ENCODE data around the gene DIP2A.

The DIP2A gene

DNA sequence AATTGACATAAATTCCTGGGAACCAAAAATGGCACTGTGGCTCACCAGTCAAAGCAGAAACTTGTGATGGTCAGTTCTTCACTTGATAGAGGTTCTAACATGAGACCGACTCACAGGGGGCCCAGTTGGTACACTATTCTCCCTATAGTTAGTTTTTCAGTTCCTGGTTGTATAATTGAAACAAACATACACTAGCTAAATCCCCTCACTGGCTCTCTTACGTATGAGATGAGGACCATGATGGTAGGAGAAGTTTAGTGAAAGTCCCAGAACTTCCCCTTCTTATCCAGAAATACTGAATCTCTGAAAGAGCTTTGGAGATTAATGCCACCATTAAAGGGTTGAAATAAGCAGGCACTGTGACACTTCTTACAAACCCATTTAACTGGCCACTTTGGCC lies 148.9 kb downstream of the DIP2A start:
- Histone ChIP-seq H3K4me3 (ENCODE audit: extremely low read depth, insufficient read depth, low read length, poor library complexity, severe bottlenecking) (no peak overlapping the region), H3K4me1 (ENCODE audit: control insufficient read depth, insufficient read depth, low read length, poor library complexity, severe bottlenecking) (no peaks in the 10 kb centered on the region), H3K27ac (ENCODE audit: low read depth, low read length, severe bottlenecking) (no peak overlapping the region), H3K9me3 (ENCODE audit: control insufficient read depth, low read length) (peaks cover 5% of the 10 kb centered on the region), H3K36me3 (ENCODE audit: control insufficient read depth, insufficient read depth, low read length) (no peaks in the 10 kb centered on the region)
- no CpG with 5 or more reads among the region's 2 CpGs for WGBS, 2 experiments (ENCODE audit: insufficient coverage in 2 of 2)

DNA sequence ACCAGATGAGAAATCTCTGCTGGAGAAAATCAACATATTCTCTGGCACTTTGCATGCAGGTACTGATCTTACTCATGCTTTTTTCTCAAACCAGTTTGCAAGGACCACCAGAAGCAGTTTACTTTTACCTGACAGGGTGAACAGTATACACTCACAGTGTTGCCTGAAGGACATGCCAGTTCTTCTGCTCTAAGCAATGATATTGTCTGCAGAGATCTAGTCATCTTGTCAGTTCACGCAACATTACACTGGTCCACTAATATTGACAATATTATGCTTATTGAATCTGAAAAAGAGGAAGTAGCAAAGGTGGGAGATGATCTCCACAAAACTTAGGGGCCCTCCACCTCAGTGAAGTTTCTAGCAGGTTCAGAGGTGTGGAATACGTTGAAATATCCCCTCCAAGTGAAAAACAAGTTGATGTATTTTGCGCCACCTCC lies 150.0 kb downstream of the DIP2A start:
- WGBS, 2 experiments (ENCODE audit: insufficient coverage in 2 of 2) = 89 to 94% methylated on average over 1 to 2 of the region's 3 CpGs
- Histone ChIP-seq H3K4me3 (ENCODE audit: extremely low read depth, insufficient read depth, low read length, poor library complexity, severe bottlenecking) (no peak overlapping the region), H3K27ac (ENCODE audit: low read depth, low read length, severe bottlenecking) (no peak overlapping the region), H3K36me3 (ENCODE audit: control insufficient read depth, insufficient read depth, low read length) (no peaks in the 10 kb centered on the region), H3K4me1 (ENCODE audit: control insufficient read depth, insufficient read depth, low read length, poor library complexity, severe bottlenecking) (no peaks in the 10 kb centered on the region), H3K9me3 (ENCODE audit: control insufficient read depth, low read length) (peaks cover 5% of the 10 kb centered on the region)

DNA sequence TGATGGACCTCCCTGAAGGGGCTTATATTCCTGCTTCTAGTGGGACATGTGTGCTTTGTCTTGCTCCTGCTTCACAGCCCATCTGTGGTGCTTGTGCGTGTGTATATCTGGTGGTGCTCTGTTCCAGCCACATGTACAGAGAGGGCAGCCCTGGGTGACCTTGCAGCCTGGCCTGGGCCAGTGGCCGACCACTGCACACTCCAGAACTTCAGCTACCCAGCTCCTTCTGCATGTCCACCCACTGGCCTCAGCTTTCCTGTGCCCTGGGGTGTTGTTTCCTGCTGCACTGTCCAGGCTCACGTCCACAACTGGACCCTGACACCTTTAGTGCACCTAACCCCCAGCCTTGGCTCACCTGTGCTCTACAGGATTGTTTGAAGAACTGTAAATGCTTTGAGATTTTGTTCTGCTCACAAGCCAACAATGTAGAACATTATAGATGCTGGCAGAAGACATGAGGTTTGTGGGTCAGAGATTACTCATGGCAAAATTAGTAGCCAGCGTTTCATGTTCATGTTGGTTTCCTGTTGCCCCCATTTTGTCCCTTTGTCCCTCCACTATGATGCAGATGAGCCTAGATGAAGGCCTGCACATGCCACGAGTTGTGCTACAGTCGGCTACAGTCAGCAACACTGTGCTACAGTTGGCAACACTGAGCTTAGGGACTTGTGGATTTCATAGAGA lies 151.5 kb downstream of the DIP2A start:
- Histone ChIP-seq H3K9me3 (ENCODE audit: control insufficient read depth, low read length) (peaks cover 5% of the 10 kb centered on the region), H3K4me1 (ENCODE audit: control insufficient read depth, insufficient read depth, low read length, poor library complexity, severe bottlenecking) (no peaks in the 10 kb centered on the region), H3K36me3 (ENCODE audit: control insufficient read depth, insufficient read depth, low read length) (no peaks in the 10 kb centered on the region), H3K27ac (ENCODE audit: low read depth, low read length, severe bottlenecking) (no peak overlapping the region), H3K4me3 (ENCODE audit: extremely low read depth, insufficient read depth, low read length, poor library complexity, severe bottlenecking) (no peak overlapping the region)
- WGBS, 2 experiments (ENCODE audit: insufficient coverage in 2 of 2) = 89 to 98% methylated on average over 4 of the region's 6 CpGs

DNA sequence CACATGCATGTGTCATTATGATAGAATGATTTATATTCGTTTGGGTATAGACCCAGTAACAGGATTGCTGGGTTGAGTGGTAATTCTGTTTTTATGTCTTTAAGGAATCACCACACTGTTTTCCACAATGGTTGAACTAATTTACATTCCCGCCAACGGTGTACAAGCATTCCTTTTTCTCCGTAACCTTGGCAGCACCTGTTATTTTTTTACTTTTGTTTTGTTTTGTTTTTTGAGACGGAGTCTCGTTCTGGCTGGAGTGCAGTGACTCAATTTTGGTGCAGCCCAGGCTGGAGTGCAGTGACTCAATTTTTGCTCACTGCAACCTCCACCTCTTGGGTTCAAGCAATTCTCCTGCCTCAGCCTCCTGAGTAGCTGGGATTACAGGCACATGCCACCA lies 154.7 kb downstream of the DIP2A start:
- Histone ChIP-seq H3K4me3 (ENCODE audit: extremely low read depth, insufficient read depth, low read length, poor library complexity, severe bottlenecking) (no peak overlapping the region), H3K4me1 (ENCODE audit: control insufficient read depth, insufficient read depth, low read length, poor library complexity, severe bottlenecking) (no peaks in the 10 kb centered on the region), H3K36me3 (ENCODE audit: control insufficient read depth, insufficient read depth, low read length) (no peaks in the 10 kb centered on the region), H3K9me3 (ENCODE audit: control insufficient read depth, low read length) (peaks cover 9% of the 10 kb centered on the region), H3K27ac (ENCODE audit: low read depth, low read length, severe bottlenecking) (no peak overlapping the region)
- 83 to 84% methylated on average over 1 to 6 of the region's 6 CpGs for WGBS, 2 experiments (ENCODE audit: insufficient coverage in 2 of 2)

DNA sequence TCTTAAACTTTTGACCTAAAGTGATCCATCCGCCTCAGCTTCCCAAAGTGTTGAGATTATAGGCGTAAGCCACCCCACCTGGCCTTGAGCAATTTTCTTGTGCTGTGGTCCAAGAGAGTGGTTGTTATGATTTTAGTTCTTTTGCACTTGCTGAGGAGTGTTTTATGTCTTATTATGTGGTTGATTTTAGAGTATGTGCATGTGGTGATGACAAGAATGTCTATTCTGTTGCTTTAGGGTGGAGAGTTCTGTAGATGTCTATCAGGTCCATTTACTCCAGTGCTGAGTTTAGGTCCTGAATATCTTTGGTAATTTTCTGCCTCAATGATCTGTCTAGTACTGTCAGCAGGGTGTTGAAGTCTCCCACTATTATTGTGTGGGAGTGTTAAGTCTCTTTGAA lies 157.4 kb downstream of the DIP2A start:
- peaks cover 13% of the 10 kb centered on the region for H3K4me1 ChIP-seq (ENCODE audit: control insufficient read depth, insufficient read depth, low read length, poor library complexity, severe bottlenecking)
- no peak overlapping the region for H3K4me3 ChIP-seq (ENCODE audit: extremely low read depth, insufficient read depth, low read length, poor library complexity, severe bottlenecking)
- H3K36me3 ChIP-seq (ENCODE audit: control insufficient read depth, insufficient read depth, low read length) = no peaks in the 10 kb centered on the region
- peaks cover 10% of the 10 kb centered on the region for H3K9me3 ChIP-seq (ENCODE audit: control insufficient read depth, low read length)
- no peak overlapping the region for H3K27ac ChIP-seq (ENCODE audit: low read depth, low read length, severe bottlenecking)
- WGBS, 2 experiments (ENCODE audit: insufficient coverage in 2 of 2) = 87 to 96% methylated on average over 2 of the region's 2 CpGs

DNA sequence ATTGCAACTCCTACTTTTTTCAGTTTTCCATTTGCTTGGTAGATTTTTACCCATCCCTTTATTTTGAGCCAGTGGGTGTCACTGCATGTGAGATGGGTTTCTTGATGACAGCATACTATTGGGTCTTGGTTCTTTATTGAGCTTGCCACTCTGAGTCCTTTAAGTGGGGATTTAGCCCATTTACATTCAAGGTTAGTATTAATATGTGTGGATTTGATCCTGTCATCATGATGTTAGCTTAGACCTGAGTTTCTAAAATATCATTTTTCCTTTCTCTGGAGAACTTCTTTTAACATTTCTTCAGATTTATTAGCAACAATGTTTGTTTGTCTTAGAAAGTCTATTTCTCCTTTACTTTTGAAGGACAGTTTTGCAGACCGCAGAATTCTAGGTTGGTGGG lies 158.0 kb downstream of the DIP2A start:
- H3K9me3 ChIP-seq (ENCODE audit: control insufficient read depth, low read length) = peaks cover 10% of the 10 kb centered on the region
- no peak overlapping the region for H3K4me3 ChIP-seq (ENCODE audit: extremely low read depth, insufficient read depth, low read length, poor library complexity, severe bottlenecking)
- peaks cover 14% of the 10 kb centered on the region for H3K4me1 ChIP-seq (ENCODE audit: control insufficient read depth, insufficient read depth, low read length, poor library complexity, severe bottlenecking)
- no peaks in the 10 kb centered on the region for H3K36me3 ChIP-seq (ENCODE audit: control insufficient read depth, insufficient read depth, low read length)
- no peak overlapping the region for H3K27ac ChIP-seq (ENCODE audit: low read depth, low read length, severe bottlenecking)
- WGBS, 2 experiments (ENCODE audit: insufficient coverage in 2 of 2) = no CpG with 5 or more reads among the region's 1 CpG

DNA sequence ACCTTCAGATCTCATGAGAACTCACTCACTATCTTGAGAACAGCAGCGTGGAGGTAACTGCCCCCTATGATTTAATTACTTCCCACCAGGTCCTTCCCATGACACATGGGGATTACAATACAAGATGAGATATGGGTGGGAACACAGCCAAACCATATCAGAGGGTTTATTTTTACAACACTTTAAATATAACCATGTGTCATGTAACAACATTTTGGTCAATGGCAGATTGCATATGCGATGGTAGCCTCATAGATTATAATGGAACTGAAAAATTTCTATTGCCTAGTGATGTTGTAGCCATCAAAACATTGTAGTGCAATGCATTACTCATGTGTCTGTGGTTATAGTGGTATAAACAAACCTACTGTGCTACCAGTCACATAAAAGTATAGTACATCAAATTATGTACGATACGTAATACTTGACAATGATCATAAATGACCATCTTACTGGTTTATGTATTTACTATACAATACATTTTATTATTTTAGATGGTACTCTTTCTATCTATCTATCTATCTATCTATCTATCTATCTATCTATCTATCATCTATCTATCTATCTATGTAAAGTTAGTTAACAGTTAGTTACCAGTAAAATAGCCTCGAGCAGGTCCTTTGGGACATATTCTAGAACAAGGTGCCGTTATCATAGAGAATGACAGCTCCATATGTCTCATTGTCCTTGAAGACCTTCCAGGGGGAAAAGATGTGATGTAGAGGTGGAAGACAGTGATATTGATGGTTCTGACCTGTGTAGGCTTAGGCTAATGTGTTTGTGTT lies 158.8 kb downstream of the DIP2A start:
- Histone ChIP-seq H3K27ac (ENCODE audit: low read depth, low read length, severe bottlenecking) (no peak overlapping the region), H3K9me3 (ENCODE audit: control insufficient read depth, low read length) (peaks cover 10% of the 10 kb centered on the region), H3K4me3 (ENCODE audit: extremely low read depth, insufficient read depth, low read length, poor library complexity, severe bottlenecking) (no peak overlapping the region), H3K4me1 (ENCODE audit: control insufficient read depth, insufficient read depth, low read length, poor library complexity, severe bottlenecking) (peaks cover 19% of the 10 kb centered on the region), H3K36me3 (ENCODE audit: control insufficient read depth, insufficient read depth, low read length) (no peaks in the 10 kb centered on the region)
- 80 to 100% methylated on average over 1 of the region's 6 CpGs for WGBS, 2 experiments (ENCODE audit: insufficient coverage in 2 of 2)

DNA sequence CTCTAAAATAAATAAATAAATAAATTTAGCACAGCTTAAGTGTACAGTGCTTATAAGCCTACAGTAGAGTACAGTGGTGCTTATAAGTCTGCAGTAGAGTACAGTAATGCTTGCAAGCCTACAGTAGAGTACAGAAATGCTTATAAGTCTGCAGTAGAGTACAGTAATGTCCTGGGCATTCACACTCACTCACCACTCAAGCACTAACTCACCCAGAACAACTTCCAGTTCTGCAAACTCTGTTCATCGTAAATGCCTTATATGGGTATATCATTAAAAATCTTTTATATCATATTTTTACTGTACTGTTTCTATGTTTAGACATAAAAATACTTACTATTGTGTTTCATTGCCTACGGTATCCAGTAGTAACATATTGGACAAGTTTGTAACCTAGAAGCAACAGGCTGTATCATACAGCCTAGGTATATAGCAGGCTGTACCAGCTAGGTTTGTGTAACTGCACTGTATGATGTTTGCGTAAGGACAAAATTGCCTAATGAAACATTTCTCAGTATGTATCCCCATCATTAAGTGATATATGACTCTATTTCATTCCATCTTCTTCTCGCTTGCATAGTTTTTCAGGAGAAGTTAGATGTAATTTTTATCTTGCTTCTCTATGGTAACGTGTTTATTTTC lies 160.2 kb downstream of the DIP2A start:
- no peaks in the 10 kb centered on the region for H3K36me3 ChIP-seq (ENCODE audit: control insufficient read depth, insufficient read depth, low read length)
- WGBS, 2 experiments (ENCODE audit: insufficient coverage in 2 of 2) = 94% methylated on average over 2 of the region's 5 CpGs; no CpG with 5 or more reads in 1 of the 2 experiments

More for the DNA sequence above, 160.2 kb downstream of the DIP2A start:
- H3K27ac ChIP-seq (ENCODE audit: low read depth, low read length, severe bottlenecking) = no peak overlapping the region
- peaks cover 10% of the 10 kb centered on the region for H3K9me3 ChIP-seq (ENCODE audit: control insufficient read depth, low read length)
- H3K4me3 ChIP-seq (ENCODE audit: extremely low read depth, insufficient read depth, low read length, poor library complexity, severe bottlenecking) = no peak overlapping the region
- peaks cover 19% of the 10 kb centered on the region for H3K4me1 ChIP-seq (ENCODE audit: control insufficient read depth, insufficient read depth, low read length, poor library complexity, severe bottlenecking)
